Adrenal gland (tissue), 5 donors: ENCODE results near the gene L3MBTL3.

Experiments
- CTCF ChIP-seq, 6 experiments: fragments of 450-650 bp in 4 of 6; fragments of 200-600 bp in 2 of 6; sonication (generic) in 1 of 6; IDR thresholded peaks; 1 replicate in 5 of 6; 2 replicates in 1 of 6; pipeline versions ENCODE4 v1.5.1 to v1.8.0; 2016 to 2021; ENCODE audit warnings: antibody characterized with exemption in 6 of 6, mild to moderate bottlenecking in 2 of 6, moderate library complexity in 1 of 6
- POLR2A ChIP-seq, 2 donors: fragments of 450-650 bp; IDR thresholded peaks; one replicate each; pipeline ENCODE4 v1.6.1; 2017; ENCODE audit warnings: antibody characterized with exemption in 2 of 2, mild to moderate bottlenecking in 2 of 2, moderate library complexity in 1 of 2
- donor health status: DM: no; HTN: no; CAD: no.

DNA sequence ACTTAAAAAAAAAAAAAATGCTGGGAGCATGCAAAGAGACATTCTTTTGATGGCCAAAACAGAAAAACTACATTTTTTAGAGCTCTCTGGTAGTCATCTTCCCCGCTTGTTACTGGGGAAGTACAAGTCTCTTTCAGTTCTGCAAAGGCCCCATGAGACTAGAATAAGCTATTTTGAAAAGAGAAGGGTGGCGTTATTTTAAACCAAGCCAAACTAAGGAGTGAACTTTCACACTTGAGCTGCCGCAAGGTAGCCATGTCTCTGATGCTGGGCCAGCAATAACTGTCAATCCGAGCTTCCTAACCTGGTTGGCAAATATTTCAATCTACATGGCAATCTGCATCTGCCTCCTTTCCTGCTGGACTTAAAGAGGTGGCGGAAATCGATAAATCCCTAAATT, 96.7 kb downstream of the L3MBTL3 start:
- TF ChIP-seq CTCF (IDR thresholded peaks at IDR 0.05) (no peak), POLR2A (IDR thresholded peaks at IDR 0.05) (no peak)
